ENCODE data around the gene CHST3. TPM values are rescaled to one million over a fixed set of nuclear protein-coding genes. Genes with fewer than 3 reads are reported as not detected.
A peak's percentile ranks its signal among the peaks of the same experiment; 100 is the strongest.

CHST3 gene
- total and polyA plus RNA-seq, 9 donors: 16.4 to 69.2 (median 36.1) TPM

DNA sequence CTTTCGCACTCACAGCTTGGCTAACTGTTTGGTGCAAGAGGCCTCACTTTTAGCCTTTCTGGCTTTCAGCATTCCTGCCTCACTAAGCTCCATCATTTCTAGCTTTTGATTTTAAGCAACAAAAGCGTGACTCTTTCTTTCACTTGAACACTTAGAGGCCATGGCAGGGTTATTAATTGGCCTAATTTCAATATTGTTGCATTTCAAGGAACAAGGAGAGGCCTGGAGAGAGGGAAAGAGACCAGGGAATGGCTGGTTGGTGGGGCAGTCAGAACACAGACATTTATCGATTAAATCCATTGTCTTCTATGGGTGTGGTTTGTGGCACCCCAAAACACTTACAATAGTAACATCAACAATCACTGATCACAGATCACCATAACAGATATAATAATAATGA lies 31.3 kb downstream of the CHST3 start:
- WGBS, 3 donors: 89 to 91% (median 91%) methylated on average over 3 of the region's 3 CpGs
- intact Hi-C loops (cut with DNase I): no loop called here
- no peak for DNase-seq
- H3K9me3 ChIP-seq: no peaks in the 10 kb centered on the region
- TF ChIP-seq POLR2A (IDR thresholded peaks at IDR 0.05): no peak
- TF ChIP-seq EP300 (IDR thresholded peaks at IDR 0.05): no peak
- TF ChIP-seq, protein P1, sequence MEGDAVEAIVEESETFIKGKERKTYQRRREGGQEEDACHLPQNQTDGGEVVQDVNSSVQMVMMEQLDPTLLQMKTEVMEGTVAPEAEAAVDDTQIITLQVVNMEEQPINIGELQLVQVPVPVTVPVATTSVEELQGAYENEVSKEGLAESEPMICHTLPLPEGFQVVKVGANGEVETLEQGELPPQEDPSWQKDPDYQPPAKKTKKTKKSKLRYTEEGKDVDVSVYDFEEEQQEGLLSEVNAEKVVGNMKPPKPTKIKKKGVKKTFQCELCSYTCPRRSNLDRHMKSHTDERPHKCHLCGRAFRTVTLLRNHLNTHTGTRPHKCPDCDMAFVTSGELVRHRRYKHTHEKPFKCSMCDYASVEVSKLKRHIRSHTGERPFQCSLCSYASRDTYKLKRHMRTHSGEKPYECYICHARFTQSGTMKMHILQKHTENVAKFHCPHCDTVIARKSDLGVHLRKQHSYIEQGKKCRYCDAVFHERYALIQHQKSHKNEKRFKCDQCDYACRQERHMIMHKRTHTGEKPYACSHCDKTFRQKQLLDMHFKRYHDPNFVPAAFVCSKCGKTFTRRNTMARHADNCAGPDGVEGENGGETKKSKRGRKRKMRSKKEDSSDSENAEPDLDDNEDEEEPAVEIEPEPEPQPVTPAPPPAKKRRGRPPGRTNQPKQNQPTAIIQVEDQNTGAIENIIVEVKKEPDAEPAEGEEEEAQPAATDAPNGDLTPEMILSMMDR (IDR thresholded peaks at IDR 0.05): no peak
- H3K4me3 ChIP-seq: no peak overlapping the region
- peaks cover 27% of the 10 kb centered on the region for H3K4me1 ChIP-seq (ENCODE audit: insufficient read depth)
- no peak overlapping the region for H3K27ac ChIP-seq
- H3K36me3 ChIP-seq: no peaks in the 10 kb centered on the region
- no peaks in the 10 kb centered on the region for H3K27me3 ChIP-seq

DNA sequence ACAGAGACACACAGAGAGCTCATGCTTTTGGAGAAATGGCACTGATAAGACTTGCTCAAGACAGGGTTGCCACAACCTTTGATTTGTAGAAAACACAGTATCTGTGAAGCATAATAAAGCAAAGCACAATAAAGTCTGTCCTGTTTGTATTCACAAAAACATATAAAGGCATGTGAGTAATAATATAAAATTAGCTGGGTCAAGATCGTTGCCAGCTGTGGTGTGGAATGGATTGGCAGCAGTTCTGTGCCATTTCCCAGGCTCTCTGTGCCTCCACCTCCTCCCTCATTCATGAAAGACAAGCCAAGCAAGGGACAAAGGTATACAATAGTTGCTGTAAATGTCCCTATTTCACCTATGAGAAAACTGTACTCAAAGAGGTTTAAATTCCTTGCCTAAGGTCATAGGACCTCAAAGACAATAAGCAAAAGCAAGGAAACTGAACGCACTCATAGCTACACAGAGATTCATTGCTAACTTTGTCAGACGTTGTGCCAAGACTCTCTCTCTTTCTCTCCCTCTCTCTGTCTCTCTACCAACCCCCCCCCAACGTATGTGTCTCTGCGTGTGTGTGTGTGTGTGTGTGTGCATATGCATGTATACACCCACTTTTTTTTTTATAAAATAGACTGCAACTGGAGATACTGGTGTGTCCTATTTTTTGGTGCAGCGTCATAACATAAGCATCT lies 31.8 kb downstream of the CHST3 start:
- H3K27me3 ChIP-seq: no peaks in the 10 kb centered on the region
- TF ChIP-seq, protein P1 (IDR thresholded peaks at IDR 0.05): no peak
- TF ChIP-seq EP300 (IDR thresholded peaks at IDR 0.05) (no peak), POLR2A (IDR thresholded peaks at IDR 0.05) (no peak)
- H3K4me1 ChIP-seq (ENCODE audit: insufficient read depth): peaks cover 30% of the 10 kb centered on the region
- no peak overlapping the region for H3K27ac ChIP-seq
- intact Hi-C loops (cut with DNase I): no loop called here
- H3K9me3 ChIP-seq: no peaks in the 10 kb centered on the region
- WGBS, 3 donors: 20 to 25% (median 21%) methylated on average over 6 of the region's 6 CpGs
- no peak for DNase-seq
- H3K4me3 ChIP-seq: no peak overlapping the region
- no peaks in the 10 kb centered on the region for H3K36me3 ChIP-seq

DNA sequence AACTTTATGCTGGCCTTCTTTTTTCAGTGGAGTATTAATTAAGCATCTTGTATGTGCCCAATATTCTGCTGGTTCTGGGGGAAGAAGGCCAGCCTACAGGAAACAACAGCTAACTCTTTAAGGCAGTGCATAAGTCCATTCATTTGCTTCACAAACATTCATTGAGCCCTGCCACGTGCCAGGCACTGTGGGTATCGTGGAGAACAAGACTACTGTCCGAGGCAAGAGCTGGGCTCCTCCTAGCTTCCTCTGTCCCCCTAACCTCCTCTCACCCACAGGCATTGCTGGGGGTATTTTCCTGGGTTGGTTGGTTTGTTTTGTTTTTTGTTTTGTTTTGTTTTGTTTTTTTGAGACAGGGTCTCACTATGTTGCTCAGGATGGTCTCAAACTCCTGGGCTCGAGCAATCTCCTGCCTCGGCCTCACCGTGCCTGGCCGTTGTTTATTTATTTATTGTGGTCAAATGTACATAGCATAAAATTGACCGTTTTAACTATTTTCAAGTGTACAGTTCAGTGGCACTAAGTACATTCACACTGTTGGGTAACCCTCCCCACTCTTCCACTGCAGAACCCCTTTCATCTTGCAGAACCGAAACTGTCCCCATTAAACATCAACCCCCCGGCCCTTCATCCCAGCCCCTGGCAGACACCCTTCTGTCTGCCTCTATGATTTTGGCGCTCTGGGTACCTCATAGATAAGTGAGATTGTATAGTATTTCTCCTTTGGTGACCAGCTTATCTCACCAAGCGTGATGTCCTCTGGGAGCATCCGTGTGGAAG lies 32.6 kb downstream of the CHST3 start:
- H3K4me1 ChIP-seq (ENCODE audit: insufficient read depth): peaks cover 32% of the 10 kb centered on the region
- TF ChIP-seq EP300 (IDR thresholded peaks at IDR 0.05): no peak
- TF ChIP-seq POLR2A (IDR thresholded peaks at IDR 0.05): no peak
- TF ChIP-seq, protein P1 (IDR thresholded peaks at IDR 0.05): no peak
- no peaks in the 10 kb centered on the region for H3K9me3 ChIP-seq
- no peak overlapping the region for H3K4me3 ChIP-seq
- H3K27me3 ChIP-seq: no peaks in the 10 kb centered on the region
- intact Hi-C loops (cut with DNase I): no loop called here
- H3K27ac ChIP-seq: no peak overlapping the region
- no peak for DNase-seq
- H3K36me3 ChIP-seq: no peaks in the 10 kb centered on the region
- WGBS, 3 donors: 74 to 79% (median 79%) methylated on average over 13 of the region's 13 CpGs

DNA sequence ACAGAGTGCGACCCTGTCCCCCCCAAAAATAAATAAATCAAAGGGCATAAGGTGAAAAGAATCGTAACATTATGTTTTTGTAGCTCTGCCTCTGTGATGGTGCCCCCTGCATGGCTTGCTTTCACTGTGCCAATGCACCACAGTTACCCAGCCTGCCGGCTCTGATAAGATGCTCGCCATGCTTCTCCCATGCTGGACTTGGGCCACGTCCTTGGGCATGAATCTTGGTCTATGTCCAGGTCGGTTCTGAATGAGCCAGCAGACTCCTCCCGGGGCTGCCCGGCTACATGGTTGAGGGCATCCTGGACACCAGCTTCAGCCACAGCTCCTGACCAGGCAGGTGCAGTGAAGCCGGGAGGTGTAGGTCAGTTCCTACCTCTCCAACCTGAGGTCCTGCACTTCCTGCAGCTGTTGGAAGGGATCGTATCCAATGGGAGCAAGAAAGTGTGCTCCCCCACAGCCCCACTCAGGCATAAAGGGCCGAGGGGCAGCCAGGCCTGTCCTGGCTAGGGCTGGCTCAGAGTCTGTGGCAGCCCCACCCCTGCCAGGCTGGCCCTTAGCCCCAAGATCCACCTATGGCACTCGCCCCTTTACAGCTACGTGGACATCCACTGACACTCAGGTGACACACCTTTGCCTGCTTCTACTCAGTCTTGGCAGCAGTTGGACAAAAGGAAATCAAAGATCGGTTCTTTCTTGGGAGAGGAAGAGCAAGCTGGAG lies 34.1 kb downstream of the CHST3 start:
- Histone ChIP-seq H3K27ac (peak overlapping the region; percentile 21 to 78), H3K4me3 (no peak overlapping the region), H3K36me3 (no peaks in the 10 kb centered on the region), H3K27me3 (no peaks in the 10 kb centered on the region), H3K9me3 (no peaks in the 10 kb centered on the region), H3K4me1 (ENCODE audit: insufficient read depth) (peaks cover 35% of the 10 kb centered on the region)
- WGBS, 3 donors: 28 to 51% (median 33%) methylated on average over 14 of the region's 14 CpGs
- TF ChIP-seq, protein P1 (IDR thresholded peaks at IDR 0.05): no peak
- TF ChIP-seq POLR2A (IDR thresholded peaks at IDR 0.05): no peak
- no peak for TF ChIP-seq EP300 (IDR thresholded peaks at IDR 0.05)
- peak; percentile 49 to 74 (median 66) for DNase-seq
- intact Hi-C loops (cut with DNase I): no loop called here
